IPS-18c (cell line): ENCODE measurements around the gene MRPS16.

Experiments used
- H3K4me3 ChIP-seq: 2 replicates; pipeline ENCODE4 v1.7.0; 2013; ENCODE audit warnings: low read depth, mild to moderate bottlenecking, low read length, moderate library complexity; ENCODE audit not compliant: insufficient read depth
- H3K9me3 ChIP-seq: one replicate; pipeline ENCODE4 v1.6.1; 2013; ENCODE audit warnings: mild to moderate bottlenecking, low read length, moderate library complexity; ENCODE audit not compliant: control insufficient read depth, insufficient read depth

MRPS16 gene

DNA sequence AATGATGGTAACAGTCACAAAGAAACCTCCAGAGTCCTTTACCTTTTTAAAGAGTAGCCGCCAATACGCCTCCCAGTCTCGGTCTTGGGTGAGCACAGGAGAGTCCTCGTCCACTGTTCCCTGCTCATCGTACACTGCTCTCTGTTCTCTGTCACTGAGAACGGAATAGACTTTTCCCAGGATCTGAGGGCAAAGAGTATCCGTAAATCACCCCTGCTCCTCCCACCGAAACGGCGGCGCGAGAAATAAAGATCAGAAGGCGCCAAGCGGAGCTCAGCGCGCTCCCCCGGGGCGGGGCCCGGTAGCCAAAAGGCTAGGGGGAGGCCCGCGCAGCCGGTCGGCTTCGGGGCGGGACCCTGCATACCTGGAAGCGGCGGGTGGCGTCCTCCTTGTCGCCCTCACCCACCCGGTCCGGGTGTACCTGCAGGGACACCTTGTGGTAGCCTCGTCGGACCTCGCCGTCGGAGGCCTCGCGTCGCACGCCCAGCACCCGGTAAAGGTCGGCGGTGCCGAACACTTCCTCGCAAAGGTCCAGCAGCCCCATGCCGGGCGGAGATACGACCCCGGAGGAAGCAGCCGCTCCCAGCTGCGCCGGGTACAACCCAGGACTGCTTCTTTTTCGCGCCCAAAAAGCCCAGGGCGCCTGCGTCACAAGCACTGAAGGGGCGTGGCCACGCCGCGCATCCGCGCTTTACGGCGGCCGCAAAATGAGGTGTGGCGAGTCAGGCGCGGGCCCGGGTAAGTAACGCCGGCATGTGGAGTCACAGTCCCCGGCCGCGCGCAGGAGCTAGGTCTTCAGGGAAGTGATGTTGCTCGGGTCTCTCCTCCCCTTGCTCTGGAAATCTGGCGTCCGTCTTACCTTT, 5.6 kb downstream of the MRPS16 start, which contains the start of gene DNAJC9:
Gene DNAJC9, minus strand, starts transcription at position 610 of the 863 bp plus-strand sequence. Its CDS starts 66 bp downstream, at position 544.
- no peaks in the 10 kb centered on the region for H3K9me3 ChIP-seq
- peak within 1 kb of the TSS; percentile 89 for H3K4me3 ChIP-seq

DNA sequence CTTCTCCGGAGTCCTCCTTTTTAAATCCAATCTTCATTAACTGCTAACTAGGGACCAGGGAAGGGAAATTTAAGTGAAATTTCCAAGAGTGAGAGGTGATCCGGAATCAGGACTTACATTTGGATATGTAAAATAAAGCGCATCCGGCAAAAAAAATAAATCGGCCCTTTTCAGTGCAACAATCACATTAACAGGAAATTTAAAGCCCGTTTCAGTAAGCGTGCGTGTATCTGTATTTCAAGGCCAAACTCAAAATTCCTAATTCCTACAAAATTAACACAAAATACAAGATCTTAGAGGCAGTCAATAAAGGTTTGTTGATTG, 6.2 kb downstream of the MRPS16 start:
- peak overlapping the region; percentile 89 for H3K4me3 ChIP-seq

DNA sequence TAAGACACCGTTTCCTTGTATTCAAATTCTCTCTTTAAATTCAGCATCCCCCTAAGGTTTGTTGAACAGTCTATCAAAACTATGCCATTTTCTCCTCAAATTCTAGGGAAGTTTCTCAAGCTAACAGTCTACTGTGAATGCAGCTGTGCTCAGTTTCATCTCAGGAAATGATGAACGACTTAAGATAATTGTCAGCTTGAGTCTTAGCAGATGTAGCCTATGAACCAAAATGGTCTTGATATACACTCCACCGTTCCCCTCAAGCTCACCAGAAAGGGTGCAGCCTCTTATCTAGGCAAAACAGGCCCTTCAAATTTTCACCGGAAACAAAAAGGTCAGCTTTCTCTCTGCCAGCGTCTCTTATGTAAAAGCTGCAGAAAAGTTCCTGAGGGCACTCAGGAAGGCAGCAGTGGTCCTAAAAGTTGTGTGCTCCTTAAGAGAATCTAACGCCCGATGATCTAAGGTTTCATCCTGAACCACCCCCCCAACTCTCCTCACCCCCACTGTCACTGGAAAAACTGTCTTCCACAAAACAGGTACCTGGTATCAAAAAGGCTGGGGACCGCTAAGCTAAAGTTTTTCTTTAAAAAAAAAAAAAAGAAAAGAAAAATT, 7.5 kb downstream of the MRPS16 start:
- peak overlapping the region; percentile 10; the same call in 1 of the 2 replicates for H3K4me3 ChIP-seq
- no peaks in the 10 kb centered on the region for H3K9me3 ChIP-seq

More for the DNA sequence above, 6.2 kb downstream of the MRPS16 start:
- no peaks in the 10 kb centered on the region for H3K9me3 ChIP-seq

DNA sequence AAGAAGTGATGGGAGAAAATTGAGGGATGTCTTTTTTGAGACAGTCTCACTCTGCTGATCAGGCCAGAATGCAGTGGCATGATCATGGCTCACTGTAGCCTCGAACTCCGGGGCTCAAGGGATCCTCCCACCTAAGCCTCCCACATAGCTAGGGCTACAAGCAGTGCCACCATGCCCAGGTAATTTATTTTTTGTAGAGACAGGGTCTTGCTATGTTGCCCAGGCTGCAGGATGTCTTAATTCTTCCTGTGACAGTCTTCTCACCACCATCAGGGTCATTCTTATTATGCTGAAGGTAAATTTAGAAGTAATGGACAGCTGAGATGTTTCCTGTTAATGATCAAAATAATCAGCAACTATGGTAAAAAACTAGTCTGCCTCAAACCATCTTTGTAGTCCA, 12.5 kb downstream of the MRPS16 start:
- Histone ChIP-seq H3K9me3 (no peaks in the 10 kb centered on the region), H3K4me3 (no peak overlapping the region)

DNA sequence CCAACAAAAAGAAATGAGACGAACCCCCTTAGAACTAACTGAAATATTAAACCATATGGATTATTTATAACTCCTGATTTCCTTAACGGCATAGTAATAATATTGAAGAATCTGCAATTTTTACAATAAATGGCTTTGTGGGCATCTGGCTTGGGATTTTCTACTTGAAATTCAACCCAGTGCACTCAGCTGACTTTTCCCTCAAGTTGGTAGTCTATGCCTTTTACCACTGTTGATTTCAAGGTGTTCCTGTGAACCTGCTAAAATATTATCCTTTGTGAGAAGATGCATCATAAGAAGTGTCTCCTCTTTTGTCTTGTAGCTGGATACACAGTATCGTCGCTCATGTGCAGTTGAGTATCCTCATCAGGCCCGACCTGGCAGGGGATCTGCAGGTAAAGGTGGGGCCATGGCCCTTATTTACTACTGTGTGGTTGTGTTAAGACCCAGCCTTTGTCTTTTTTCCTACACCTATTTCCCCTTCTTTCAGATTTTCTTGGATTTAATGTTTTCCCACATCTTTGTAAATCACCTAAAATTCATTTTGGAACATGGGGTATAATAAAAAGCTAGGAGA, 13.4 kb downstream of the MRPS16 start:
- Histone ChIP-seq H3K9me3 (no peaks in the 10 kb centered on the region), H3K4me3 (no peak overlapping the region)

DNA sequence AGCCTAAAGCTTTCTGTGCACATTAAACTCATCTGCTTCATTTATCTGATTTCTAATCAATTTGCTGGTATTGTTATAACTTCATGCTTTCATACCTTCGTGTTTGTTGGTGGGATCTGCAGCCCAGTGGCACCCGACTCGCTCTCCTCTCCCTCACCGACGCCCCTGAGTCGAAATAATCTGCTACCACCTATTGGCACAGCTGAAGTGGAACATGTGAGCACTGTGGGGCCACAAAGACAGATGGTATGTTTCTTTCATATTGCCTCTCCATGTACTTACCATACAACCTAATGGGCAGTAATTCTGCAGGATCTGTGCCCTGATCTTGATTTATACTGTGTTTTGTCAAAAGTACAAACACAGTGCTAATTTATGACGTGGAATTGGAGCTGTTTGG, 17.7 kb downstream of the MRPS16 start:
- H3K9me3 ChIP-seq: no peaks in the 10 kb centered on the region
- no peak overlapping the region for H3K4me3 ChIP-seq

DNA sequence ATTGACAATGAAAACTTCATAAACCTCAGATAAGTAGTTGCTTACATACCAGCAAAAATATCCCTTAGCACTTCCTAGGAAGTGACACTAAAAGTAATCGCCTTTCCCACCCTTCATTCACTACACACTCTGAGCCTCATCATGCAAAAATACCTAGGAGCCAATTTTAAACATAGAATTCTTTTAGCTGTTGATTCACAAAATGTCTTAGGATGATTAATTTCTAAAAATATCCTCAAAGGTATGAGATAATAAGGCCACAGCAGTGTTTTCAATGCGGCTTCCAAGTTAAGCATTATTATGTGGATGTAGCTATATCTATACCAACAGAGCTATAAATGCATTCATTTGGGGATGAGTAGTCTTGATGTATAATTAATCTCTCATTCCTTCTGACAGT, 18.6 kb downstream of the MRPS16 start:
- no peak overlapping the region for H3K4me3 ChIP-seq
- no peaks in the 10 kb centered on the region for H3K9me3 ChIP-seq

DNA sequence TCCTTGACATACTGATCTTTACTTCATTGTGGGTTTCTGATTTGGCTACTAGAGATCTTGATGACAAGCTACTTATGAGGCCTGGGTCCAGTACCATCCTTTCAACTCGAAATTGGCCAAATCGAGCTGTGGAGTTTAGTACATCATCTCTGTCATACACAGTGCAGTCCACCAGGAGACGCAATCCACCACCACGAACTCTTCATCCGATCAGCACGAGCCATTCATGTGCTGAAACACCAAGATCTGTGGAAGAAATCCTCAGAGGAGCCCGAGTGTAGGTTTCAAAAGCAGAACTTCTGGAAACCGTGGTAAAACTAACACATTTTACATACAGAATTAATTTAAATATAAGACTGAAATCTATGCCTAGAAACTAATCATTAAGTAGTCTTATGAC, 19.6 kb downstream of the MRPS16 start:
- Histone ChIP-seq H3K9me3 (no peaks in the 10 kb centered on the region), H3K4me3 (no peak overlapping the region)

DNA sequence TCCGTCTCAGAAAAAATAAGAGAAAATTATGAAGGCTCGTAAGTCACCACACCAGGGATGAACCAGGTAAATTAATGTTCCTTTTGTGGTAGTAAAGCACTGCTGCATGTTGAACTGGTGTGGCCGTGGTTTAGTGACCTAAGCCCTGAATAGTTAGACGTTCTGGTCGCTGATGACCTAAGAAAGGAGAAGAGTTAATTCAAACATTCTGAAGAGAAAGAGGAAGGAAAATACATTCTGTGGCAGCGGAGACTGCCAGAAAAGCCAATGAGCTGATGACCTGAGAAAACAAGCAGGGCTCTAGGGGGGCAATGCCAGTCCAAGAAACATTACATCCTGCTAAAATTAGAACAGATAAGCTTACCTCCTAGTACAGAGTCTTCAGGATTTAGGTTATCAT, 22.9 kb downstream of the MRPS16 start:
- H3K4me3 ChIP-seq: no peak overlapping the region

DNA sequence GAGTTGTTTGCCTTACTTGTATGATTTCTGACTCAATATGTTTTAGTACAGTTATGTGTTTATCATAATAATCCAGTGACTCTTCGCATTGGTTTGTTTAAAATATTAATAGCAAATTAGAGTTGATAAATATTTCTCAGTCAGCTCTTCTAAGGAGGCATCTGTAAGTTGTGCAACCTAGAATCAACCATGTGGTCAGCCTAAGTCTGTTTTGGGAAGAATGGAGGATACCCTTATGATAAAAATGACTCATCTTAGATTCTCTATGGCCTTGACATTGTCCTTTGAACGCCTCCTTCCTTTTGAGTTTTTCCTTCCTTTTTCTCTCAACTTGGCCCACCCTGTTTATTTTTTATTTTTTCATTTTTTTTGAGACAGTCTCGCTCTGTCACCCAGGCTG, 24.2 kb downstream of the MRPS16 start:
- Histone ChIP-seq H3K4me3 (no peak overlapping the region), H3K9me3 (no peaks in the 10 kb centered on the region)

More for the DNA sequence above, 22.9 kb downstream of the MRPS16 start:
- H3K9me3 ChIP-seq: no peaks in the 10 kb centered on the region

DNA sequence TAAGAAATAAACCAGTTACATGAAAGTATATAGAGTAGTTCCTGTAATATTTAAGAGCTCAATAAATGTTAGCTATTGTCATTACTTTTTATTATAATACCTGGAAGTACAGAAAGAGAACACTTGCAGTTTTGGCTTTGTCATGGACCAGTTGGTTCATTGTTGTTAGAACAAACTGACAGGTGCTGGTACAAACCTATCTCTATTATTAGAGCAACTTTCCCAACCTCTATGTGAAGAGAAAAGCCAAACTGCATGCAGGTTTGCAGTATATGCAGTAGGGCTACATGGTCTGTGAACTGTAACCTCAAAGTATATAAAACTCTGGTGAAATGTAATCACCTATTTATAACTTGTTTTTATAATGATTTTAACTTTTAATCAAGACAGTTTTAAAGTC, 25.8 kb downstream of the MRPS16 start:
- H3K4me3 ChIP-seq: no peak overlapping the region
- H3K9me3 ChIP-seq: no peaks in the 10 kb centered on the region

DNA sequence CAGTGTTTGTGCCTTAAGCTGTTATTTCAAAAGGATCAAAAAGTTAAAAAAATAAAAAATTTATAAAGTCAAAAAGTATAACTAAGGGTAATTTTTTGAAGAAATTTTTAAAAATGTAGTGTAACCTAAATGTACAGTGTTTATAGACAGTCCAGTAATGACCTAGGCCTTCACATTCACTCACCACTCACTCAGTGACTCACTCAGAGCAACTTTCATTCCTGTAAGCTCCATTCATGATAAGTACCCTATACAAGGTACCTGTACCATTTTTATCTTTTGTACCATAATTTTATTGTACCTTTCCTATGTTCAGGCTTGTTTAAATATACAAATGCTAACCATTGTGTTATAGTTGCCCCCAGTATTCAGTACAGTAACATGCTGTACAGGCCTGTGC, 26.9 kb downstream of the MRPS16 start:
- Histone ChIP-seq H3K4me3 (no peak overlapping the region), H3K9me3 (no peaks in the 10 kb centered on the region)

DNA sequence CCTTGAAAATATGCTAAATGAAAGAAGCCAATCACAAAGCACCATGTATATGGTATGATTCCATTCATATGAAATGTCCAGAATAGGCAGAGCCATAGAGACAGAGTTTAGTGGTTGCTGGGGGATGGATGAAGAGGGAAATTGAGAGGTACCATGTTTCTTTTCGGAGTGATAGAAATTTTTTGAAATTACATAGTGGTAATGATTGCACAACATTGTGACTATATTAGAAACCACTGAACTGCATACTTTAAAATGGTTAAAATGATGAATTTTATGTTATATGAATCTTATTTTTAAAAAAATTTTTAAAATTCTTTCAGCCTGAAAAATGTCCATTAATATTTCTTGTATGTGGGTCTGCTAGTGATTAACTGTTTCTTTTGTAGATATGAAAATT, 31.5 kb downstream of the MRPS16 start:
- Histone ChIP-seq H3K4me3 (no peak overlapping the region), H3K9me3 (no peaks in the 10 kb centered on the region)

DNA sequence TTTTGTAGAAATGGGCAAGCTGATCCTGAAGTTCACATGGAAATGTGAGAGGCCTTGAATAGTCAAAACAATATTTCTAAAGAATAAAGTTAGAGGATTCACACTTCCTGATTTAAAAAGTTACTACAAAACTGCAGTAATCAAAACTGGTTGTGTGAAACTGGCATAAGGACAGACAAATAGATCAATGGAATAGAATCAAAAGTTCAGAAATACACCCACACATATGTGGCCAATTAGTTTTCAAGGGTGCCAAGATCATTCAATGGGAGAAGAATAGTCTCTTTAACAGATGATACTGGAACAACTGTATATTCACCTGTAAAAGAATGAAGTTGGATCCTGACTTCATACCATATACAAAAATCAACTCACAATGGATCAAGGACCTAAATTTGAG, 33.1 kb downstream of the MRPS16 start:
- H3K9me3 ChIP-seq: no peaks in the 10 kb centered on the region

DNA sequence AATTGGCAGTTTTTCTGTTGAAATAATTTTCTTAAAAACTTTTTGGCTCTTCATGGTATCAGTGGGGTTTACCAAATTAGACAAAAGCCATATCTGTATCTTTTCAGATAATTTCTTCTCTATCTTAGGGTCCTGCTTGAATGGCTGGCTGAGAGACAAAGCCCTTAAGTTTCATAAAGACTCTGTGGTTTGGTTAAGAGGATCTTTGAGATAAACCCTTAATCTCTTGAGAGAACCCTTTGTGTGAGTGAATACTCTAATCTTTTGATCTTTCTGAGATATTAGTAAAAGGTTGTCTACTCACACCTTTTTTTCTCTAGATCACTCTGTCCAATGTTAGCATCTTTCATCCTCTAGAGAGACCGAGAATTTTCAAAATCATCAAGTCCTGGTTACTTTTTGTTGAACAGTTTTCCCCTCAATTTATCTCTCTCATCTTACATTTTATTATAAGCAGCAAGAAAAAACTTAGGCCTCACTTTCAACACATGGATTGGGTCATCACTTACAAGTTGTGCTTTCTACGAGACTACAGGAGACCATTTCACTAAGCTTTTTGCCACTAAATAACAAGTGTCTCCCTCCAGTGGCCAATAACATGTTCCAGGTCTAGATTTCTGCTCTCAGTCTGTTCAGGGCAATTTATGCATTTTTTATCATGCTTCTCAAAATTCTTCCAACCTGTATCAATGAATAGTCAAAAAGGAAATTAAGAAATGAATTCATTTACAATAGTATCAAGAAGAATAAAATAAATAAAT, 33.8 kb downstream of the MRPS16 start:
- no peak overlapping the region for H3K4me3 ChIP-seq
- no peaks in the 10 kb centered on the region for H3K9me3 ChIP-seq

More for the DNA sequence above, 33.1 kb downstream of the MRPS16 start:
- no peak overlapping the region for H3K4me3 ChIP-seq

DNA sequence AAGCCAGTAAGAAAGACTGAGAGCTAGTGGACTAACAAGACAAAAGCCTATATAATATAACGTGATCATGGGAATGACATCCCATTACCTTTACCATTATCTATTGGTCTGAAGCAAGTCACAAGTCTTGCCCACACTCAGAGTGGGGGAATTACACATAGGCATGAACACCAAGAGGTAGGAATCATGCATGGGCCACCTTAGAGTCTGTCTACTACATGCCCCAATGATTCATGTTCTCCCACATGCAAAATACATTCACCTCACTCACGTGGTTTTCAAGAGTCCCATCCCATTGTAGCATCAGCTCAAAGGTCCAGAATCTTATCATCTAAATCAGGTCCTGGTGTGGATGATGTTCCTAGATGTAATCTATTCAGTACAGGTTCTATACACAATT, 34.8 kb downstream of the MRPS16 start:
- Histone ChIP-seq H3K9me3 (no peaks in the 10 kb centered on the region), H3K4me3 (no peak overlapping the region)

DNA sequence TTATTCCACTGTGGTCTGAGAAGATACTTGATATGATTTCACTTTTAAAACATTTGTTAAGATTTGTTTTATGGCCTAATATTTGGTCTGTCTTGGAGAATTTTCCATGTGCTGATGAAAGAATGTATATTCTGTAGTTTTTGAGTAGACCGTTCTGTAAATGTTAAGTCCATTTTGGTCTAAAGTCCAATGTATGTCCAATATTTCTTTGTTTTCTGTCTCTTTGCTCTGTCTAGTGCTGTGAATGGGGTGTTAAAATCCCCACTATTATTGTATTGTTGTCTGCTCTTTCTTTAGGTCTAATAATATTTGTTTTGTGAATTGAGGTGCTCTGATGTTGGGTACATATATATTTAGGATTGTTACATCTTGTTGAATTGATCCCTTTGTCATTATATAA, 36.7 kb downstream of the MRPS16 start:
- Histone ChIP-seq H3K4me3 (no peak overlapping the region), H3K9me3 (no peaks in the 10 kb centered on the region)
